ENCODE results near the gene ZNF562.
"Not testable (repeated sequence)": the region's sequence is repeated elsewhere in the genome, so short reads cannot be mapped to it uniquely, and the experiment has no call there.

The ZNF562 gene

GRCh38 chr19:9674663-9675357 is at the start of gene ZNF562:
TSS of gene ZNF562 (minus strand) at chr19:9675100. CDS start at chr19:9660744, 14,356 bp downstream.
- peak; percentile 92 for DNase-seq (ENCODE audit: low spot score)

- no peak for DNase-seq (ENCODE audit: low spot score)
These were observed 49.3 kb upstream of the ZNF562 start for GRCh38 chr19:9724157-9724556.

GRCh38 chr19:9721861-9722260 is 47.0 kb upstream of the ZNF562 start:
- no peak for DNase-seq (ENCODE audit: low spot score)

GRCh38 chr19:9720541-9720940 is 45.6 kb upstream of the ZNF562 start:
- no peak for DNase-seq (ENCODE audit: low spot score)

GRCh38 chr19:9711815-9712214 is 36.9 kb upstream of the ZNF562 start:
- no peak for DNase-seq (ENCODE audit: low spot score)

GRCh38 chr19:9709305-9709704 is 34.4 kb upstream of the ZNF562 start:
- no peak for DNase-seq (ENCODE audit: low spot score)

GRCh38 chr19:9705836-9706235 is 30.9 kb upstream of the ZNF562 start:
- DNase-seq (ENCODE audit: low spot score) = no peak

- DNase-seq (ENCODE audit: low spot score) = no peak
These were observed 27.3 kb upstream of the ZNF562 start for GRCh38 chr19:9702186-9702585.

- no peak for DNase-seq (ENCODE audit: low spot score)
These were observed 25.5 kb upstream of the ZNF562 start for GRCh38 chr19:9700229-9700981.

GRCh38 chr19:9690301-9690700 is 15.4 kb upstream of the ZNF562 start:
- not testable (repeated sequence) for DNase-seq (ENCODE audit: low spot score)

- DNase-seq (ENCODE audit: low spot score) = not testable (repeated sequence)
These were observed 5.1 kb upstream of the ZNF562 start for GRCh38 chr19:9679996-9680395.

- not testable (repeated sequence) for DNase-seq (ENCODE audit: low spot score)
These were observed 530 bp upstream of the ZNF562 start for GRCh38 chr19:9675358-9675901.

GRCh38 chr19:9673912-9674662 is 813 bp downstream of the ZNF562 start:
- DNase-seq (ENCODE audit: low spot score) = no peak

GRCh38 chr19:9672893-9673292 is 2.0 kb downstream of the ZNF562 start:
- no peak for DNase-seq (ENCODE audit: low spot score)

- DNase-seq (ENCODE audit: low spot score) = no peak
These were observed 3.2 kb downstream of the ZNF562 start for GRCh38 chr19:9671655-9672054.

GRCh38 chr19:9668544-9668943 is 6.4 kb downstream of the ZNF562 start:
- DNase-seq (ENCODE audit: low spot score) = no peak

GRCh38 chr19:9667898-9668297 is 7.0 kb downstream of the ZNF562 start:
- DNase-seq (ENCODE audit: low spot score) = no peak

GRCh38 chr19:9658769-9659168 is 16.1 kb downstream of the ZNF562 start:
- DNase-seq (ENCODE audit: low spot score) = no peak

- not testable (repeated sequence) for DNase-seq (ENCODE audit: low spot score)
These were observed 21.8 kb downstream of the ZNF562 start for GRCh38 chr19:9653066-9653555.

GRCh38 chr19:9651464-9651863 is 23.4 kb downstream of the ZNF562 start:
- not testable (repeated sequence) for DNase-seq (ENCODE audit: low spot score)

GRCh38 chr19:9650345-9650744 is 24.6 kb downstream of the ZNF562 start:
- no peak for DNase-seq (ENCODE audit: low spot score)

GRCh38 chr19:9645472-9645871 is 29.4 kb downstream of the ZNF562 start:
- DNase-seq (ENCODE audit: low spot score) = no peak

Data from AG08396 (cell line).